HepG2 (cell line): ENCODE data around the gene ZNF142. TPM values are rescaled to one million over a fixed set of nuclear protein-coding genes. Genes with fewer than 3 reads are reported as not detected.
A peak's percentile ranks its signal among the peaks of the same experiment; 100 is the strongest.
"Not testable (repeated sequence)": the region's sequence is repeated elsewhere in the genome, so short reads cannot be mapped to it uniquely, and the experiment has no call there.

Source experiments
- ATAC-seq: fragments of 200-7000 bp; cut with Tn5 transposase; 3 replicates; pipeline ENCODE4 v1.9.1; 2020; ENCODE audit warnings: mild to moderate bottlenecking, moderate library complexity
- BruUV-seq: library from RNA; stranded (reverse); fragments of 400-500 nt; replicated peaks from 2 replicates; lab custom pipeline; 2021; lab: Mats Ljungman, UMichigan
- CTCF ChIA-PET: fragments of 300-600 bp; formaldehyde crosslinking; extraction: SDS; loops from one replicate; lab custom pipeline; 2021; ENCODE audit warnings: low total read pairs, inconsistent platforms, low intra/inter-chr PET ratio; lab: Yijun Ruan, JAX
- POLR2A ChIA-PET: fragments of 350-600 bp; sonication (Branson Sonifier 250); formaldehyde crosslinking; loops from one replicate; lab custom pipeline; 2020; ENCODE audit warnings: antibody characterized with exemption, inconsistent platforms; lab: Yijun Ruan, JAX
- DNase-seq: peaks from one replicate; pipeline ENCODE4 v3.0.0-alpha.2; 2015; ENCODE audit warnings: low spot score
- FAIRE-seq: peaks from 3 replicates; lab custom pipeline; 2011; peaks lifted over from hg19 to GRCh38; lab: Jason Lieb, UNC
- H2AFZ ChIP-seq: one replicate; pipeline ENCODE4 v1.6.1; 2011; ENCODE audit warnings: low read length, inconsistent platforms
- H3K27ac ChIP-seq: fragments of 300-600 bp; 3 replicates; pipeline ENCODE4 v1.8.0; 2011; ENCODE audit warnings: mixed run types, mild to moderate bottlenecking, mixed read lengths, low read length, inconsistent platforms; ENCODE audit not compliant: insufficient read depth; ENCODE audit errors: extremely low read length
- H3K27me3 ChIP-seq, 2 experiments: fragments of 200-600 bp in 1 of 2; 2 replicates in 1 of 2; 3 replicates in 1 of 2; pipeline versions ENCODE4 v1.6.0 to v1.8.0; 2011; ENCODE audit warnings: low read length in 2 of 2, mild to moderate bottlenecking in 2 of 2, moderate library complexity in 2 of 2, inconsistent platforms in 1 of 2; ENCODE audit not compliant: insufficient read depth in 2 of 2, control insufficient read depth in 1 of 2
- H3K36me3 ChIP-seq, 2 experiments: fragments of 200-600 bp in 1 of 2; replicated peaks in 1 of 2; 2 replicates in 1 of 2; 3 replicates in 1 of 2; pipeline versions ENCODE4 v1.5.1 to v1.8.0; 2011; ENCODE audit warnings: low read length in 2 of 2, inconsistent platforms in 1 of 2; ENCODE audit not compliant: insufficient read depth in 2 of 2, control insufficient read depth in 1 of 2
- H3K4me1 ChIP-seq: 2 replicates; pipeline ENCODE4 v1.5.1; 2012; ENCODE audit warnings: low read length, inconsistent platforms; ENCODE audit not compliant: insufficient read depth
- H3K4me2 ChIP-seq: 2 replicates; pipeline ENCODE4 v1.6.0; 2011; ENCODE audit warnings: low read depth, low read length, inconsistent platforms
- H3K4me3 ChIP-seq, 3 experiments: fragments of 200-600 bp in 1 of 3; sonication (generic), shearing (Covaris generic) in 1 of 3; replicated peaks in 1 of 3; 2 replicates each; pipeline ENCODE4 v1.5.1; 2011 to 2016; ENCODE audit warnings: low read length in 3 of 3, inconsistent platforms in 2 of 3, low read depth in 2 of 3, mild to moderate bottlenecking in 2 of 3, control low read depth in 1 of 3, mixed read lengths in 1 of 3; ENCODE audit not compliant: insufficient read depth in 1 of 3
- H3K79me2 ChIP-seq: one replicate; pipeline ENCODE4 v1.6.1; 2011; ENCODE audit warnings: low read length, inconsistent platforms; ENCODE audit not compliant: insufficient read depth
- H3K9ac ChIP-seq: 2 replicates; pipeline ENCODE4 v1.6.0; 2011; ENCODE audit warnings: mild to moderate bottlenecking, low read depth, low read length, inconsistent platforms; ENCODE audit not compliant: insufficient read depth
- H3K9me3 ChIP-seq: 2 replicates; pipeline ENCODE4 v1.5.1; 2012; ENCODE audit warnings: mild to moderate bottlenecking, low read length
- H4K20me1 ChIP-seq: 2 replicates; pipeline ENCODE4 v1.6.0; 2011; ENCODE audit warnings: inconsistent platforms, mild to moderate bottlenecking, low read length, moderate library complexity; ENCODE audit not compliant: insufficient read depth
- FOXC1 ChIP-seq: sonication (generic); formaldehyde crosslinking; IDR thresholded peaks from 2 replicates; pipeline ENCODE4 v1.8.0; 2022; ENCODE audit warnings: mild to moderate bottlenecking, missing genetic modification reagents, borderline replicate concordance
- ISL2 ChIP-seq: sonication (generic); formaldehyde crosslinking; IDR thresholded peaks from 2 replicates; pipeline ENCODE4 v1.5.0; 2020; ENCODE audit warnings: missing genetic modification reagents
- KLF6 ChIP-seq: IDR thresholded peaks from 2 replicates; pipeline ENCODE4 v1.8.0; 2016; ENCODE audit warnings: missing biosample characterization, missing genetic modification reagents
- KMT2B ChIP-seq: IDR thresholded peaks from 2 replicates; pipeline ENCODE4 v1.6.1; 2016; ENCODE audit warnings: missing genetic modification reagents, missing compliant biosample characterization
- RCOR2 ChIP-seq: IDR thresholded peaks from 2 replicates; pipeline ENCODE4 v1.6.1; 2016; ENCODE audit warnings: missing biosample characterization, missing genetic modification reagents
- WGBS: methylation state at CpG from one replicate; pipeline ENCODE4 v1.1.6; 2017; ENCODE audit warnings: low lambda C conversion rate; 5-methylcytosine and 5-hydroxymethylcytosine counted together
- in situ Hi-C: cut with HindIII; loops from 2 replicates; pipeline ENCODE4 v1.10.0; 2017; ENCODE audit warnings: low pct_unique_long_range_greater_than_20kb; ENCODE audit not compliant: extremely low pct_ligation_motif_present
- intact Hi-C: fragments of 100-400 bp; cut with micrococcal nuclease; formaldehyde crosslinking; loops from one replicate; pipeline ENCODE4 v1.10.0; 2022; ENCODE audit not compliant: unreplicated experiment
- polyA plus RNA-seq, 8 experiments: library from polyadenylated mRNA; depleted of rRNA in 3 of 8; stranded (reverse) in 7 of 8; unstranded in 1 of 8; fragments of >200 nt; fragmentation: Illumina TruSeq in 4 of 8; extraction: Trizol in 4 of 8; gene quantifications; 2 replicates each; pipeline versions ENCODE4 v1.2.1 to v1.2.3, GENCODE V29; 2011 to 2016; ENCODE audit warnings: low read depth in 4 of 8, missing spikeins in 1 of 8, mixed read lengths in 1 of 8; ENCODE audit not compliant: insufficient read depth in 1 of 8
- total RNA-seq, 5 experiments: library from RNA; depleted of rRNA; stranded (reverse); fragments of >200 nt; fragmentation: Illumina TruSeq; extraction: Trizol; gene quantifications; 2 replicates each; pipeline ENCODE4 v1.2.3, GENCODE V29; 2016; ENCODE audit warnings: low read depth in 1 of 5
- TF ChIP-seq, protein P1 (sequence below): IDR thresholded peaks from 2 replicates; pipeline ENCODE4 v1.6.1; 2016; ENCODE audit warnings: low read depth, borderline replicate concordance
- TF ChIP-seq, protein P2 (sequence below): IDR thresholded peaks from 2 replicates; pipeline ENCODE4 v1.6.1; 2016; ENCODE audit warnings: low read depth
- TF ChIP-seq, protein P3 (sequence below): IDR thresholded peaks from 2 replicates; pipeline ENCODE4 v1.6.1; 2012; ENCODE audit warnings: inconsistent platforms
- TF ChIP-seq, protein P4 (sequence below): sonication (generic); formaldehyde crosslinking; IDR thresholded peaks from 2 replicates; pipeline ENCODE4 v1.4.0; 2020; ENCODE audit warnings: missing genetic modification reagents
- TF ChIP-seq, protein P5 (sequence below): IDR thresholded peaks from 2 replicates; pipeline ENCODE4 v1.6.1; 2016; ENCODE audit warnings: missing genetic modification reagents, missing compliant biosample characterization

Gene ZNF142
- total and polyA plus RNA-seq, 2 of the 13 experiments (the other 11 are each of a cell fraction or from before 2014, with no cell fraction given), result 4.8 to 11.4 TPM

DNA sequence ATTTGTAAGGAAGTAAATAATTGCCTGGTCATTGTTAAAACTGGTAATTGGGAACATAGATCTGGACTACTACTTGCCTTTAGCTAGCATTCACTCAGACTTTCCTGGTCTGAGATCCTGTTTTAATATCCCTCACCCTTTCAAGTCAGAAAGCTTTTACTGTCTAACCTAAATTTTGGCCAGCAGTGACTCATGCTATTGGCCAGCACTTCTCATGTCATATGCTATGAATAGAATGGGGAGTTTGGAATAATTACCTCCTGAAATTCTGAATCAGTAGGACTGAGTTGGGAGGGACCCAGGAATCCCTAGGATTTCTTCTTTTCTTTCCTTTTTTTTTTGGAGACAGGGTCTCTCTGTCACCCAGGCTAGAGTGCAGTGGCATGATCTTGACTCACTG lies 31.8 kb upstream of the ZNF142 start:
- Histone ChIP-seq H3K9me3 (no peaks in the 10 kb centered on the region), H4K20me1 (no peaks in the 10 kb centered on the region), H3K79me2 (no peaks in the 10 kb centered on the region), H3K4me2 (no peak overlapping the region), H3K27me3 (no peaks in the 10 kb centered on the region), H3K9ac (no peak overlapping the region), H3K27ac (no peak overlapping the region), H3K4me1 (peaks cover 17% of the 10 kb centered on the region), H3K4me3 (no peak overlapping the region), H2AFZ (no peak overlapping the region), H3K36me3 (peaks cover 16 to 52% of the 10 kb centered on the region in 2 experiments)
- in situ Hi-C loops, result no loop called here
- TF ChIP-seq FOXC1 (CRISPR knock-in tag), result no peak
- POLR2A ChIA-PET, result no interaction called here
- DNase-seq (no peak), ATAC-seq (no peak), FAIRE-seq (no peak)
- CTCF ChIA-PET, result no interaction called here
- no TSS peak for BruUV-seq
- intact Hi-C loops, result no loop called here

DNA sequence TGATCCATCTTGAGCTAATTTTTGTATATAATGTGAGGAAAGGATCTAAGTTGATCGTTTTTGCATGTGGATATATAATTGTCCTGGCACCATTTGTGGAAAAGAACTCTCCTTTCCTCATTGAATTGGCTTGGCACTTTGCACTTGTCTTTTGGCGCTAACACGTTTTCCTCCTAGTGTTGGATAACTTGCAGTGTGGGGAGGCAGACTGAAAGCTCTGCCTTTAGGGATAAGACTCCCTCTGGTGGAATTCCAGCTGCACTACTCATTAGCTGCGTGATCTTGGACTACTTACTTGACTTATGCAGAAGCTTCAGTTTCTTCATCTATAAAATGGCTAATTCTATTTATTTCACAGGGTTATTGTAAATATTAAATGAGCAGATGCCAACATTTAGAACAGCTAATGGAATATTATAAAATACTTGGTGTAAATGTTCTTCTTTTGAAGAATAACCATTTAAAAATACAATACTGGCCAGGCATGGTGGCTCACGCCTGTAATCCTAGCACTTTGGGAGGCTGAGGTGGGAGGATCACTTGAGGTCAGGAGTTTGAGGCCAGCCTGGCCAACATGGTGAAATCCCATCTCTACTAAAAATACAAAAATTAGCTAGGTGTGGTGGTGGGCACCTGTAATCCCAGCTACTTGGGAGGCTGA lies 28.1 kb upstream of the ZNF142 start:
- intact Hi-C loops, result loop anchor here (1.0 kb wide), 2 partner anchors 15 to 28 kb away; partner anchors contain the start of genes BCS1L, RNF25, STK36 and ZNF142
- peaks cover 14 to 37% of the 10 kb centered on the region in 2 experiments for H3K36me3 ChIP-seq
- FAIRE-seq (peak; percentile 97), ATAC-seq (peak; percentile 100), DNase-seq (peak; percentile 89)
- CTCF ChIA-PET, result interaction anchor here (0.7 to 3.4 kb wide), 5 partner anchors 28 to 519 kb away, joined by 3 to 38 read pairs (median 4); partner anchors contain the start of genes BCS1L and ZNF142
- in situ Hi-C loops, H2AFZ ChIP-seq, H3K9ac ChIP-seq, BruUV-seq, H3K4me2 ChIP-seq, H3K27me3 ChIP-seq, H3K27ac ChIP-seq, H3K79me2 ChIP-seq, H4K20me1 ChIP-seq, H3K4me1 ChIP-seq, H3K4me3 ChIP-seq, H3K9me3 ChIP-seq: not testable (repeated sequence)
- WGBS, result 23% methylated on average over 5 of the region's 5 CpGs
- POLR2A ChIA-PET, result interaction anchor here (0.6 to 1.4 kb wide), 6 partner anchors 16 to 701 kb away, joined by 3 to 11 read pairs (median 4); partner anchors contain the start of genes BCS1L, RNF25, STK36 and TTLL4
- TF ChIP-seq, protein P1, sequence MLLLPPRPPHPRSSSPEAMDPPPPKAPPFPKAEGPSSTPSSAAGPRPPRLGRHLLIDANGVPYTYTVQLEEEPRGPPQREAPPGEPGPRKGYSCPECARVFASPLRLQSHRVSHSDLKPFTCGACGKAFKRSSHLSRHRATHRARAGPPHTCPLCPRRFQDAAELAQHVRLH (CRISPR knock-in tag), result peak; percentile 42; the same call in 1 of the 2 replicates
- 0 out of 2 replicates have a peak, but pooled peaks have one; percentile 31 for TF ChIP-seq KMT2B (CRISPR knock-in tag)
- TF ChIP-seq, protein P2, sequence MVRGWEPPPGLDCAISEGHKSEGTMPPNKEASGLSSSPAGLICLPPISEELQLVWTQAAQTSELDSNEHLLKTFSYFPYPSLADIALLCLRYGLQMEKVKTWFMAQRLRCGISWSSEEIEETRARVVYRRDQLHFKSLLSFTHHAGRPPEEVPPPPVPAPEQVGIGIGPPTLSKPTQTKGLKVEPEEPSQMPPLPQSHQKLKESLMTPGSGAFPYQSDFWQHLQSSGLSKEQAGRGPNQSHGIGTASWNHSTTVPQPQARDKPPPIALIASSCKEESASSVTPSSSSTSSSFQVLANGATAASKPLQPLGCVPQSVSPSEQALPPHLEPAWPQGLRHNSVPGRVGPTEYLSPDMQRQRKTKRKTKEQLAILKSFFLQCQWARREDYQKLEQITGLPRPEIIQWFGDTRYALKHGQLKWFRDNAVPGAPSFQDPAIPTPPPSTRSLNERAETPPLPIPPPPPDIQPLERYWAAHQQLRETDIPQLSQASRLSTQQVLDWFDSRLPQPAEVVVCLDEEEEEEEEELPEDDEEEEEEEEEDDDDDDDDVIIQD (CRISPR knock-in tag), result peak; percentile 57; the same call in 1 of the 2 replicates
- 0 out of 2 replicates have a peak, but pooled peaks have one; percentile 54 for TF ChIP-seq KLF6 (CRISPR knock-in tag)
- TF ChIP-seq, protein P3, sequence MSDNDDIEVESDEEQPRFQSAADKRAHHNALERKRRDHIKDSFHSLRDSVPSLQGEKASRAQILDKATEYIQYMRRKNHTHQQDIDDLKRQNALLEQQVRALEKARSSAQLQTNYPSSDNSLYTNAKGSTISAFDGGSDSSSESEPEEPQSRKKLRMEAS, result peak; percentile 43; the same call in 1 of the 2 replicates
- TF ChIP-seq, protein P4, sequence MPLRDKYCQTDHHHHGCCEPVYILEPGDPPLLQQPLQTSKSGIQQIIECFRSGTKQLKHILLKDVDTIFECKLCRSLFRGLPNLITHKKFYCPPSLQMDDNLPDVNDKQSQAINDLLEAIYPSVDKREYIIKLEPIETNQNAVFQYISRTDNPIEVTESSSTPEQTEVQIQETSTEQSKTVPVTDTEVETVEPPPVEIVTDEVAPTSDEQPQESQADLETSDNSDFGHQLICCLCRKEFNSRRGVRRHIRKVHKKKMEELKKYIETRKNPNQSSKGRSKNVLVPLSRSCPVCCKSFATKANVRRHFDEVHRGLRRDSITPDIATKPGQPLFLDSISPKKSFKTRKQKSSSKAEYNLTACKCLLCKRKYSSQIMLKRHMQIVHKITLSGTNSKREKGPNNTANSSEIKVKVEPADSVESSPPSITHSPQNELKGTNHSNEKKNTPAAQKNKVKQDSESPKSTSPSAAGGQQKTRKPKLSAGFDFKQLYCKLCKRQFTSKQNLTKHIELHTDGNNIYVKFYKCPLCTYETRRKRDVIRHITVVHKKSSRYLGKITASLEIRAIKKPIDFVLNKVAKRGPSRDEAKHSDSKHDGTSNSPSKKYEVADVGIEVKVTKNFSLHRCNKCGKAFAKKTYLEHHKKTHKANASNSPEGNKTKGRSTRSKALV (CRISPR knock-in tag), result 0 out of 2 replicates have a peak, but pooled peaks have one; percentile 36
- 0 out of 2 replicates have a peak, but pooled peaks have one; percentile 54 for TF ChIP-seq RCOR2 (CRISPR knock-in tag)
- TF ChIP-seq, protein P5, sequence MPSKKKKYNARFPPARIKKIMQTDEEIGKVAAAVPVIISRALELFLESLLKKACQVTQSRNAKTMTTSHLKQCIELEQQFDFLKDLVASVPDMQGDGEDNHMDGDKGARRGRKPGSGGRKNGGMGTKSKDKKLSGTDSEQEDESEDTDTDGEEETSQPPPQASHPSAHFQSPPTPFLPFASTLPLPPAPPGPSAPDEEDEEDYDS, result peak; percentile 38; the same call in 1 of the 2 replicates
- 0 out of 2 replicates have a peak, but pooled peaks have one; percentile 21 for TF ChIP-seq ISL2
